Mesendoderm (in vitro differentiated cells): ENCODE data around the gene GHITM.
A peak's percentile ranks its signal among the peaks of the same experiment; 100 is the strongest.

Experiments
- DNase-seq: peaks from one replicate; pipeline ENCODE4 v3.0.0; 2013
- H2AK5ac ChIP-seq: 2 replicates; pipeline ENCODE4 v1.6.1; 2013; ENCODE audit warnings: low read length, inconsistent platforms
- H2BK120ac ChIP-seq: 2 replicates; pipeline ENCODE4 v1.6.1; 2013; ENCODE audit warnings: low read depth, mild to moderate bottlenecking, low read length, moderate library complexity, mixed read lengths
- H2BK15ac ChIP-seq: replicated peaks from 2 replicates; pipeline ENCODE4 v1.6.1; 2013; ENCODE audit warnings: low read depth, mild to moderate bottlenecking, moderate library complexity
- H2BK5ac ChIP-seq: 2 replicates; pipeline ENCODE4 v1.6.1; 2013; ENCODE audit warnings: low read length, inconsistent platforms
- H3K18ac ChIP-seq: 2 replicates; pipeline ENCODE4 v1.6.1; 2013; ENCODE audit warnings: mild to moderate bottlenecking, low read length, mixed read lengths
- H3K23ac ChIP-seq: one replicate; pipeline ENCODE4 v1.6.1; 2013; ENCODE audit warnings: low read length
- H3K27ac ChIP-seq: 2 replicates; pipeline ENCODE4 v1.5.1; 2013; ENCODE audit warnings: low read depth, mild to moderate bottlenecking, inconsistent platforms, low read length, moderate library complexity
- H3K27me3 ChIP-seq: 2 replicates; pipeline ENCODE4 v1.6.1; 2013; ENCODE audit warnings: low read length, control low read depth, mild to moderate bottlenecking, inconsistent platforms; ENCODE audit not compliant: insufficient read depth, poor library complexity
- H3K36me3 ChIP-seq: 2 replicates; pipeline ENCODE4 v1.6.1; 2013; ENCODE audit warnings: low read length, inconsistent platforms; ENCODE audit not compliant: control insufficient read depth, insufficient read depth
- H3K4ac ChIP-seq: one replicate; pipeline ENCODE4 v1.6.1; 2013; ENCODE audit warnings: low read depth, mild to moderate bottlenecking, low read length, moderate library complexity
- H3K4me1 ChIP-seq: 2 replicates; pipeline ENCODE4 v1.6.1; 2013; ENCODE audit warnings: low read depth, low read length, inconsistent platforms; ENCODE audit not compliant: control insufficient read depth
- H3K4me2 ChIP-seq: 2 replicates; pipeline ENCODE4 v1.6.1; 2013; ENCODE audit warnings: low read length
- H3K4me3 ChIP-seq: 2 replicates; pipeline ENCODE4 v1.5.1; 2013; ENCODE audit warnings: mild to moderate bottlenecking, low read length
- H3K56ac ChIP-seq: one replicate; pipeline ENCODE4 v1.6.1; 2013; ENCODE audit warnings: low read length
- H3K79me1 ChIP-seq: 2 replicates; pipeline ENCODE4 v1.6.1; 2013; ENCODE audit warnings: low read length, inconsistent platforms
- H3K79me2 ChIP-seq: 2 replicates; pipeline ENCODE4 v1.6.1; 2013; ENCODE audit warnings: mild to moderate bottlenecking, low read length; ENCODE audit not compliant: control insufficient read depth, insufficient read depth
- H3K9ac ChIP-seq: 2 replicates; pipeline ENCODE4 v1.6.1; 2013; ENCODE audit warnings: low read length, inconsistent platforms
- H4K5ac ChIP-seq: one replicate; pipeline ENCODE4 v1.6.1; 2013; ENCODE audit warnings: low read length
- H4K8ac ChIP-seq: one replicate; pipeline ENCODE4 v1.6.1; 2013; ENCODE audit warnings: low read depth, mild to moderate bottlenecking, control low read depth, low read length, moderate library complexity
- WGBS: extraction: QIAGEN DNeasy Blood & Tissue Kit; methylation state at CpG from one replicate; pipeline ENCODE4 v1.1.7; 2013; ENCODE audit warnings: low lambda C conversion rate, missing lambda C conversion rate; ENCODE audit not compliant: insufficient coverage; ENCODE audit errors: extremely low coverage; 5-methylcytosine and 5-hydroxymethylcytosine counted together

GHITM gene

DNA sequence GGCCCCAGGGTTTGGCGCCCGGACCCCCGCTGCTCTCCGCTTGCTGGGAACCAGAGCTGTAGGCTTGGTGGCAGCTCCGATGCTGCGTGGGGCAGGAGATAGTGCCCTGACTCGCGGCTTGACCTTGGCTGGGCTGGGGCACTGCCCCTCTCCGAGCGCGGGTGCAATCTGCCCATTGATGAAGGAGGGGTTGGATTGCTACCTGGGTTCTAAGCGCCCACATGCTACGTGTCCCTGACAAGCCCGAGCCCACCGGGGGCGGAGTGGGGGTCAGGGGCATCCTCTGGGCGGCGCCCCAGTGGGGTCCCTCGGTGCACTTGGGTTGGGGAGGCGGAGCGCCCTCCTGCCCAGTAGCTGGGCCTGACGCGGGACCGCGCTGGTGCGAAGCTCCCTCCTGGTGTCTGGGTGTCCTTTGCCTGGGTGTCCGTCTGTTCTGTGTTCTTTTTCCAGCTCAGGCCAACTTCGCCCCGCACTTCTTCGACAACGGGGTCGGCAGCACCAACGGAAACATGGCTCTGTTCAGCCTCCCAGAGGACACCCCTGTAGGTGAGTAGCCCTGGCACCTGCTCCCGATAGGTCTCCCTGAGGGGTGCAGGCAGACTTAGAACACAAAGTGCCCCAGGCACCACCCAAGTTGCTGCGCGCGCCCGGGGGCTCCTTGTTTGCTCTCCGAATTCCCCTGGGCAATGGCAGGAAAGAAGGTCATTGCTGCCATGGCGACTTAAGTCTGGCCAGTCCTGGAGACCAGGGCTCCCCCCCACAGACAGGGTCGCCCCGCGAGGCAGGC is 55.9 kb downstream of the GHITM start:
- Histone ChIP-seq H2AK5ac (no peak overlapping the region), H3K4me2 (peak overlapping the region; percentile 94), H2BK120ac (no peak overlapping the region), H3K79me2 (no peaks in the 10 kb centered on the region), H3K27me3 (peaks cover 18% of the 10 kb centered on the region), H3K9ac (peak overlapping the region; percentile 58), H4K8ac (no peak overlapping the region), H3K4ac (no peak overlapping the region), H3K36me3 (no peaks in the 10 kb centered on the region), H3K56ac (no peak overlapping the region), H3K18ac (no peak overlapping the region), H3K4me1 (no peaks in the 10 kb centered on the region), H3K23ac (peak overlapping the region; percentile 89), H4K5ac (no peak overlapping the region), H2BK5ac (no peak overlapping the region), H3K4me3 (peak overlapping the region; percentile 19), H2BK15ac (no peak overlapping the region), H3K27ac (no peak overlapping the region), H3K79me1 (no peaks in the 10 kb centered on the region)
- DNase-seq, result no peak
- WGBS, result no CpG with 5 or more reads among the region's 43 CpGs

- H3K23ac ChIP-seq, result no peak overlapping the region
- no peak overlapping the region for H3K4ac ChIP-seq
- H3K4me1 ChIP-seq, result no peaks in the 10 kb centered on the region
- H3K9ac ChIP-seq, result no peak overlapping the region
- H3K4me3 ChIP-seq, result no peak overlapping the region
- no peak overlapping the region for H2BK5ac ChIP-seq
- H3K27me3 ChIP-seq, result peaks cover 18% of the 10 kb centered on the region
- no peak overlapping the region for H4K5ac ChIP-seq
- no peak overlapping the region for H2AK5ac ChIP-seq
- H3K18ac ChIP-seq, result no peak overlapping the region
- no peak overlapping the region for H2BK15ac ChIP-seq
- no CpG with 5 or more reads among the region's 4 CpGs for WGBS
- H3K79me2 ChIP-seq, result no peaks in the 10 kb centered on the region
- H3K4me2 ChIP-seq, result no peak overlapping the region
- H3K27ac ChIP-seq, result no peak overlapping the region
- no peak overlapping the region for H4K8ac ChIP-seq
- no peak overlapping the region for H3K56ac ChIP-seq
- peak; percentile 64 for DNase-seq
- H2BK120ac ChIP-seq, result no peak overlapping the region
- no peaks in the 10 kb centered on the region for H3K79me1 ChIP-seq
- no peaks in the 10 kb centered on the region for H3K36me3 ChIP-seq
Measured at GRCh38 chr10:84196083-84196482, 56.8 kb downstream of the GHITM start.

DNA sequence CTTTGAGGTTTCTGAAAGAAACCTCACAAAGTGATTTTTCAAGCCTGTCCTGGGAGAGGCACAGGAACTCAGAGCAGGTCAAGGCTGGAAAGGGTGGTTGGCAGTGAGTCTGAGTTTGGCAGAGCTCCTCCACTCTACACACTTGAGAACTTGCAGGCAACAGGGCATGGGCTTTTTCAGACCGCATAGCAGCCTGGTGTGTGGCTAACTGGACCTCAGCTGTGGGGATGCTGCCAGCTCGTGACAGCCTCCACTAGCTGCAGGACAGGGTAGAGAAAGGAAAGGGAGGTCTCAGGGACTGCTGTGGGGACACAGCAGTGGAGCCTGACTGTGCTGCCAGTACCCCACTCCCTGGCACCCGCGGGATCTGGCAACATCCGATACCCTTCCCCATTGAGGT is 57.6 kb downstream of the GHITM start:
- no peak overlapping the region for H3K56ac ChIP-seq
- no peaks in the 10 kb centered on the region for H3K79me2 ChIP-seq
- no peak overlapping the region for H3K9ac ChIP-seq
- DNase-seq, result no peak
- no peak overlapping the region for H3K23ac ChIP-seq
- no peak overlapping the region for H3K4ac ChIP-seq
- no peak overlapping the region for H2AK5ac ChIP-seq
- no peak overlapping the region for H3K4me3 ChIP-seq
- H3K27ac ChIP-seq, result no peak overlapping the region
- H3K4me2 ChIP-seq, result no peak overlapping the region
- no peak overlapping the region for H2BK120ac ChIP-seq
- WGBS, result no CpG with 5 or more reads among the region's 5 CpGs
- no peaks in the 10 kb centered on the region for H3K4me1 ChIP-seq
- H4K5ac ChIP-seq, result no peak overlapping the region
- H3K18ac ChIP-seq, result no peak overlapping the region
- H2BK15ac ChIP-seq, result no peak overlapping the region
- H3K79me1 ChIP-seq, result no peaks in the 10 kb centered on the region
- no peak overlapping the region for H2BK5ac ChIP-seq
- no peak overlapping the region for H4K8ac ChIP-seq
- H3K36me3 ChIP-seq, result no peaks in the 10 kb centered on the region
- peaks cover 18% of the 10 kb centered on the region for H3K27me3 ChIP-seq

DNA sequence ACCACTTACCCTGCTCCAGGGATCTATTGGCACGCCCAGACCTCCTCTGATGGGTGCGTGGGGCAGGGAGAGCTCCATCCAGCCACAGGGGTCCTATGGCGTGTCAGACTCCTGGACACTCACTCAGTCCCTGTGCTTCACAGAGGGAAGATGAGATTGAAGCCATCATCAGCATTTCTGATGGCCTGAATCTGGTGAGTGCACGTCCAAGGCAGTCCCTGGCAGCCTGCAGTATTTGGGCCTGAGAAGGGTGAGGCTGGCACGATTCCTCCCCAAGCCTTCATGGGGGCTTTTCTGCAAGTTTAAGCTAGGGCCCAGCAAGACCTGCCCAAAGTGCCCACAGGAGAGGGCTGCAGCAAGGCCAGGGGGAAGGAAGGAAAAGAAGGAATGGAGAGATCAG is 58.3 kb downstream of the GHITM start:
- H3K4ac ChIP-seq, result no peak overlapping the region

DNA sequence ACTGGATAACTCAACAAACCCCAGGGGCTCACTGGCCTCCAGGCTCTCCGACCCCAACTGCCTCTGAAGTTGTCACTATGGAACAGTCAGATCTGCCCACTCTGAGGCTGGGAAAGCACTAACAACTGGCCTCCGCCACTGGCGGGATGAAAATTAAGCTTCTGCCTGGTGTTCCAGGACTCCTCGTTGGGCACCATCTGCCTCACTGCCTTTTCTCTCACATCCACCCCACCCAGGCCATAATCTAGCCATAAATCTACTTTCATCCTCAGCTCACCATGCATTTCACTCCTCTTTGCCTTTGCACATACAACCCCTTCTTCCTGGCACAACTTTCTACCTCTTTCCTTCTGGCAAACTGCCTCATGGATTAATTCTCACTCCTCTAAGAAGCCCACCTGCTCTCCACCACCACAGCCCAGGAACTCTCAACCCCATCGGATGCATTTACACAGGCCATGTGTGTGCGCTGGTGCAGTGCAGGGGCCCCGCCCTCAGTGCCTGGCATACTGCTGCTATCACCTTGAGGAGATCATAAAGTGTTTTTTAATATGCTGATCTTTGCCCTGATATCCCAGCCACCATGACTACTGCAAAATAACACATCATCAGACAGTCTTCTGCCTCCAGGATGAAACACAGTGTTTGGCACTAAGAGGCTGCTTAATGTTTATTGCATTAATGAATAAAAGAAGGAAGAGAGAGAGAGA is 59.1 kb downstream of the GHITM start:
- H3K79me2 ChIP-seq, result no peaks in the 10 kb centered on the region
- no peaks in the 10 kb centered on the region for H3K36me3 ChIP-seq
- H3K27me3 ChIP-seq, result peaks cover 18% of the 10 kb centered on the region
- no peak overlapping the region for H2BK120ac ChIP-seq
- no peak overlapping the region for H4K8ac ChIP-seq
- no peak overlapping the region for H3K9ac ChIP-seq
- H3K4me2 ChIP-seq, result no peak overlapping the region
- H3K4me1 ChIP-seq, result no peaks in the 10 kb centered on the region
- no peak overlapping the region for H3K27ac ChIP-seq
- no peak overlapping the region for H3K56ac ChIP-seq
- no peaks in the 10 kb centered on the region for H3K79me1 ChIP-seq
- no peak overlapping the region for H3K18ac ChIP-seq
- no peak overlapping the region for H4K5ac ChIP-seq
- no peak for DNase-seq
- no peak overlapping the region for H2BK15ac ChIP-seq
- H2BK5ac ChIP-seq, result no peak overlapping the region
- no CpG with 5 or more reads among the region's 7 CpGs for WGBS
- no peak overlapping the region for H2AK5ac ChIP-seq
- no peak overlapping the region for H3K4me3 ChIP-seq
- no peak overlapping the region for H3K23ac ChIP-seq
- no peak overlapping the region for H3K4ac ChIP-seq

More for the DNA sequence above, 58.3 kb downstream of the GHITM start:
- peaks cover 18% of the 10 kb centered on the region for H3K27me3 ChIP-seq
- no peak overlapping the region for H3K23ac ChIP-seq
- H2BK15ac ChIP-seq, result no peak overlapping the region
- no peaks in the 10 kb centered on the region for H3K79me2 ChIP-seq
- no peak overlapping the region for H4K8ac ChIP-seq
- no peak overlapping the region for H3K4me3 ChIP-seq
- H3K56ac ChIP-seq, result no peak overlapping the region
- H4K5ac ChIP-seq, result no peak overlapping the region
- no peak overlapping the region for H3K9ac ChIP-seq
- no peak overlapping the region for H3K27ac ChIP-seq
- H3K79me1 ChIP-seq, result no peaks in the 10 kb centered on the region
- no peak overlapping the region for H3K4me2 ChIP-seq
- H3K18ac ChIP-seq, result no peak overlapping the region
- DNase-seq, result no peak
- H2BK120ac ChIP-seq, result no peak overlapping the region
- H3K4me1 ChIP-seq, result no peaks in the 10 kb centered on the region
- no peaks in the 10 kb centered on the region for H3K36me3 ChIP-seq
- H2BK5ac ChIP-seq, result no peak overlapping the region
- H2AK5ac ChIP-seq, result no peak overlapping the region
- no CpG with 5 or more reads among the region's 5 CpGs for WGBS
